HepG2 (cell line): ENCODE measurements around the gene CASTOR1.

ENCODE experiments used
- BCL6 ChIP-seq: IDR thresholded peaks from 2 replicates; pipeline ENCODE4 v1.6.1; 2016; ENCODE audit warnings: missing genetic modification reagents, missing compliant biosample characterization
- POLR2AphosphoS5 ChIP-seq: IDR thresholded peaks from 2 replicates; pipeline ENCODE4 v1.6.1; 2012; ENCODE audit warnings: low read depth, low read length
- ZNF280D ChIP-seq: sonication (generic); formaldehyde crosslinking; IDR thresholded peaks from 2 replicates; pipeline ENCODE4 v1.5.1; 2020; ENCODE audit warnings: mild to moderate bottlenecking, missing genetic modification reagents

GRCh38 chr22:30246814-30247376, 42.4 kb downstream of the CASTOR1 start:
- TF ChIP-seq ZNF280D (CRISPR knock-in tag) (no peak), POLR2AphosphoS5 (no peak), BCL6 (CRISPR knock-in tag) (no peak)
